ENCODE measurements around the gene SOBP. TPM values are rescaled to one million over a fixed set of nuclear protein-coding genes. Genes with fewer than 3 reads are reported as not detected.

The SOBP gene
- polyA plus RNA-seq, 3 donors from 2014 or later = not detected

- Mint-ChIP-seq H3K4me3 (no peak overlapping the region), H3K9me3 (no peaks in the 10 kb centered on the region), H3K4me1 (peaks cover 1 to 8% of the 10 kb centered on the region in 2 donors), H3K36me3 (no peaks in the 10 kb centered on the region), H3K27ac (no peak overlapping the region), H3K27me3 (ENCODE audit: low read depth in 3 of 3) (peaks cover 0 to 4% (median 2%) of the 10 kb centered on the region in 3 donors)
- DNase-seq = peak in 1 of 3 donors; percentile 9
Measured at GRCh38 chr6:107670792-107671199, 180.9 kb downstream of the SOBP start.

- peaks cover 1 to 8% of the 10 kb centered on the region in 2 donors for H3K4me1 Mint-ChIP-seq
- H3K27ac Mint-ChIP-seq = no peak overlapping the region
- H3K9me3 Mint-ChIP-seq = no peaks in the 10 kb centered on the region
- H3K27me3 Mint-ChIP-seq (ENCODE audit: low read depth in 3 of 3) = peaks cover 0 to 6% (median 4%) of the 10 kb centered on the region in 3 donors
- H3K4me3 Mint-ChIP-seq = no peak overlapping the region
- DNase-seq = no peak
- no peaks in the 10 kb centered on the region for H3K36me3 Mint-ChIP-seq
Measured at GRCh38 chr6:107673076-107673494, 183.2 kb downstream of the SOBP start.

- Mint-ChIP-seq H3K4me1 (peaks cover 0 to 8% of the 10 kb centered on the region in 2 donors), H3K36me3 (no peaks in the 10 kb centered on the region), H3K27me3 (ENCODE audit: low read depth in 3 of 3) (peaks cover 0 to 4% (median 4%) of the 10 kb centered on the region in 3 donors), H3K4me3 (no peak overlapping the region), H3K9me3 (no peaks in the 10 kb centered on the region), H3K27ac (no peak overlapping the region)
- peak; percentile 77 to 84 (median 82) for DNase-seq
Measured at GRCh38 chr6:107674995-107675738, 185.2 kb downstream of the SOBP start.

GRCh38 chr6:107676042-107676441 is 186.1 kb downstream of the SOBP start:
- Mint-ChIP-seq H3K27ac (no peak overlapping the region), H3K4me3 (no peak overlapping the region), H3K36me3 (no peaks in the 10 kb centered on the region), H3K9me3 (no peaks in the 10 kb centered on the region), H3K27me3 (ENCODE audit: low read depth in 3 of 3) (peaks cover 0 to 4% (median 4%) of the 10 kb centered on the region in 3 donors), H3K4me1 (peaks cover 0 to 8% of the 10 kb centered on the region in 2 donors)
- DNase-seq = no peak

GRCh38 chr6:107677399-107677798 is 187.5 kb downstream of the SOBP start:
- Mint-ChIP-seq H3K36me3 (no peaks in the 10 kb centered on the region), H3K4me1 (peaks cover 0 to 8% of the 10 kb centered on the region in 2 donors), H3K27me3 (ENCODE audit: low read depth in 3 of 3) (peaks cover 0 to 4% (median 2%) of the 10 kb centered on the region in 3 donors), H3K27ac (no peak overlapping the region), H3K4me3 (no peak overlapping the region), H3K9me3 (no peaks in the 10 kb centered on the region)
- DNase-seq = no peak

GRCh38 chr6:107679457-107679856 is 189.5 kb downstream of the SOBP start:
- no peak for DNase-seq
- no peak overlapping the region for H3K27ac Mint-ChIP-seq
- H3K4me3 Mint-ChIP-seq = no peak overlapping the region
- H3K4me1 Mint-ChIP-seq = peaks cover 0 to 8% of the 10 kb centered on the region in 2 donors
- no peaks in the 10 kb centered on the region for H3K9me3 Mint-ChIP-seq
- H3K36me3 Mint-ChIP-seq = no peaks in the 10 kb centered on the region
- peaks cover 0 to 4% (median 0%) of the 10 kb centered on the region in 3 donors for H3K27me3 Mint-ChIP-seq (ENCODE audit: low read depth in 3 of 3)

- no peak overlapping the region for H3K4me3 Mint-ChIP-seq
- DNase-seq = no peak
Measured at GRCh38 chr6:107682721-107683120, 192.8 kb downstream of the SOBP start.

GRCh38 chr6:107683183-107683582 is 193.3 kb downstream of the SOBP start:
- no peak for DNase-seq
- Mint-ChIP-seq H3K4me3 (no peak overlapping the region), H3K9me3 (no peaks in the 10 kb centered on the region), H3K27ac (no peak overlapping the region), H3K4me1 (no peaks in the 10 kb centered on the region), H3K27me3 (ENCODE audit: low read depth in 3 of 3) (peaks cover 0 to 2% (median 0%) of the 10 kb centered on the region in 3 donors), H3K36me3 (no peaks in the 10 kb centered on the region)

More at GRCh38 chr6:107682721-107683120, 192.8 kb downstream of the SOBP start:
- H3K27ac Mint-ChIP-seq = no peak overlapping the region
- H3K4me1 Mint-ChIP-seq = no peaks in the 10 kb centered on the region
- H3K9me3 Mint-ChIP-seq = no peaks in the 10 kb centered on the region
- H3K36me3 Mint-ChIP-seq = no peaks in the 10 kb centered on the region
- peaks cover 0 to 2% (median 0%) of the 10 kb centered on the region in 3 donors for H3K27me3 Mint-ChIP-seq (ENCODE audit: low read depth in 3 of 3)

GRCh38 chr6:107684996-107685395 is 195.1 kb downstream of the SOBP start:
- peaks cover 0 to 2% (median 0%) of the 10 kb centered on the region in 3 donors for H3K27me3 Mint-ChIP-seq (ENCODE audit: low read depth in 3 of 3)
- no peaks in the 10 kb centered on the region for H3K9me3 Mint-ChIP-seq
- no peak for DNase-seq
- H3K4me3 Mint-ChIP-seq = no peak overlapping the region
- H3K27ac Mint-ChIP-seq = no peak overlapping the region
- H3K36me3 Mint-ChIP-seq = no peaks in the 10 kb centered on the region
- no peaks in the 10 kb centered on the region for H3K4me1 Mint-ChIP-seq

GRCh38 chr6:107689190-107689589 is 199.3 kb downstream of the SOBP start:
- H3K27me3 Mint-ChIP-seq (ENCODE audit: low read depth in 3 of 3) = peaks cover 3 to 9% (median 5%) of the 10 kb centered on the region in 3 donors
- DNase-seq = no peak
- no peak overlapping the region for H3K4me3 Mint-ChIP-seq
- H3K9me3 Mint-ChIP-seq = peaks cover 0 to 1% (median 0%) of the 10 kb centered on the region in 6 donors
- H3K36me3 Mint-ChIP-seq = peaks cover 0 to 4% (median 0%) of the 10 kb centered on the region in 3 donors
- H3K27ac Mint-ChIP-seq = no peak overlapping the region
- no peaks in the 10 kb centered on the region for H3K4me1 Mint-ChIP-seq

GRCh38 chr6:107689951-107690642 is 200.2 kb downstream of the SOBP start:
- H3K4me1 Mint-ChIP-seq = no peaks in the 10 kb centered on the region
- DNase-seq = no peak
- H3K4me3 Mint-ChIP-seq = no peak overlapping the region
- H3K9me3 Mint-ChIP-seq = peaks cover 0 to 1% (median 0%) of the 10 kb centered on the region in 6 donors
- peaks cover 3 to 13% (median 5%) of the 10 kb centered on the region in 3 donors for H3K27me3 Mint-ChIP-seq (ENCODE audit: low read depth in 3 of 3)
- H3K36me3 Mint-ChIP-seq = peaks cover 0 to 4% (median 0%) of the 10 kb centered on the region in 3 donors
- H3K27ac Mint-ChIP-seq = no peak overlapping the region

- Mint-ChIP-seq H3K4me1 (no peaks in the 10 kb centered on the region), H3K36me3 (peaks cover 0 to 4% (median 0%) of the 10 kb centered on the region in 3 donors), H3K9me3 (peaks cover 0 to 1% (median 0%) of the 10 kb centered on the region in 6 donors), H3K4me3 (no peak overlapping the region), H3K27ac (peak overlapping the region in 2 of 6 donors; percentile 8 to 31), H3K27me3 (ENCODE audit: low read depth in 3 of 3) (peaks cover 3 to 13% (median 5%) of the 10 kb centered on the region in 3 donors)
- DNase-seq = no peak
Measured at GRCh38 chr6:107690643-107691061, 200.7 kb downstream of the SOBP start.

GRCh38 chr6:107691062-107691751 is 201.3 kb downstream of the SOBP start:
- H3K9me3 Mint-ChIP-seq = peaks cover 0 to 1% (median 0%) of the 10 kb centered on the region in 6 donors
- H3K4me3 Mint-ChIP-seq = no peak overlapping the region
- H3K4me1 Mint-ChIP-seq = no peaks in the 10 kb centered on the region
- DNase-seq = no peak
- H3K27ac Mint-ChIP-seq = no peak overlapping the region
- peaks cover 3 to 13% (median 5%) of the 10 kb centered on the region in 3 donors for H3K27me3 Mint-ChIP-seq (ENCODE audit: low read depth in 3 of 3)
- peaks cover 0 to 4% (median 0%) of the 10 kb centered on the region in 3 donors for H3K36me3 Mint-ChIP-seq

Measured in immature natural killer cell (primary cell).